HG03457 (cell line): ENCODE data around the gene HS1BP3.

Experiments used
- ATAC-seq: cut with Tn5 transposase; IDR thresholded peaks from one replicate; pipeline ENCODE4 v1.9.1; 2021; ENCODE audit warnings: moderate number of reproducible peaks; ENCODE audit not compliant: unreplicated experiment

Gene HS1BP3

DNA sequence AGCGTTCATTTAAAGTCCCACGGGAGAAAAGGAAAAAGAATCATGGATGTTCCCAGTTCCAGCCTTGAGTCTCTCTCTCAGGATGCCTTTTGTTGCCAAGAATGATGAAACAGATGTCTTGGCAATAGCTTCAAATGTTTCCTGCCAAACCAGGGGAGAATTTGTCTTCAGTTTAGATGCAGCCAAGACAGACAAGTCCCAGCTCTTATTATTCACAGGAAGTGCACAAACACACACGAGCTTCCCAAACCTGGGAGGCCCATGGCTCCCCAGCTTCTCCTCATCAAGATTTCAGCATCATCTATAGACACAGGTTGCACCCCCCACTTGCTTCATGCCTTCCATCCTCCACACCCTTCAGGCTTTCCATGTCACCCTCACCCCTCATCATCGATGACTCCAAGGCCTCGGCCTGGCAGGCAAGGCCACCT, 45.9 kb downstream of the HS1BP3 start:
- ATAC-seq, result no peak

GRCh38 chr2:20604401-20604911, 46.4 kb downstream of the HS1BP3 start:
- no peak for ATAC-seq

- ATAC-seq, result no peak
These were observed 47.1 kb downstream of the HS1BP3 start for GRCh38 chr2:20603791-20604190.

- ATAC-seq, result no peak
These were observed 48.1 kb downstream of the HS1BP3 start for GRCh38 chr2:20602803-20603202.

DNA sequence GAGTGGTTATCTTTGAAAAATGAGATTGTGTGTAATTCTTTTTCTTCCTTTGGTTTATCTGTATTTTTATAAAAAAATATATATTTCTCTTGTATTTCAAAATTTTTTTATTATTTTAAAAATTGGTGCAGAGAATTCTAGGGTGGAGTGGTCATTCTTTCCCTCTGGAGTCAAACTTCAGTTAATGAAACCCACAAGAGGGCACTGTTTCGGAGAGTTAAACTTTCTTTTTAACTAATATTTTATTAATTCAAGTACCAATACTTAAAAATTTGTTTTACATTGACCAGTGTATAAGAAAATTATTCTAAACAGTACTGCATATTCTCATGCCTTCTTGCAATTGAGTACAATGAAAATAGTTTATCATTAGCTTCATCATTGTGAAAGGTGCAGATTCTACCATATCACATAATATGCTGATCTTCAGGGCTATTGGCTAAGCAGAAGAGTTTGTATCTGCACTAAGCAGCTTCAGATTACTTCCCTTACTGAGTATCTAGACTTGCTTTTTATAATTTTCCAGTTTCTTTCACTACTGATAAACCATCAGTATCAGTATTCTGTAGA, 50.1 kb downstream of the HS1BP3 start:
- ATAC-seq, result no peak

DNA sequence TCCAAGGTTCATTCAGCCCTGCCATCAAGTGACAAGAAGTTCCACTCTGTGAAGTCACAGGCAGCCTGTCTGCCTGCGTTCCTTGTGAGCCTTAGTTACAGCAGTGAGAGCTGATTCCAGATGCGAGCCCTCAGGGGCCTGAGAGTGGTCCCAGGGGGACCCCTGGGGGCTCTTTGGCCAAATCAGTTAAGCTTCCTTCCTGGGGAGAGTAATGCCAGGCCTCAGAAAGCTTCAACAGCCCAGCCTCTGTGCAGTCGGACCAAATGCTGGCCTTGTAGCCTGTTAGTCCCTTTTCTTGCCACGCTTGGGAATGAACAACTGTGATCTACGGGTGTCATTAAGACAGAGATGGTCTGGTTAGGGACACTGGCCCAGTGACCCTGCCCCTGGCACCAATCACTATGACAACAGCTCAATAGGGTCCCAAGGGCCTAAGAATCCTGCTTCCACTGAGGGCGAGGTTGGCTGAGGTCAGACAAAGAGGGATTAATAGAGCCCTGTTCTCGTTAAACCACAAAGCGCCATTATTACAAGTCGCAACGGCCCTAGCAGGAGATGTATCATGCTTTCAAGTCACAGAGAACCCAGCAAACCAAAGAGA, 50.9 kb downstream of the HS1BP3 start:
- ATAC-seq, result no peak

GRCh38 chr2:20599001-20599600, 51.8 kb downstream of the HS1BP3 start:
- no peak for ATAC-seq

DNA sequence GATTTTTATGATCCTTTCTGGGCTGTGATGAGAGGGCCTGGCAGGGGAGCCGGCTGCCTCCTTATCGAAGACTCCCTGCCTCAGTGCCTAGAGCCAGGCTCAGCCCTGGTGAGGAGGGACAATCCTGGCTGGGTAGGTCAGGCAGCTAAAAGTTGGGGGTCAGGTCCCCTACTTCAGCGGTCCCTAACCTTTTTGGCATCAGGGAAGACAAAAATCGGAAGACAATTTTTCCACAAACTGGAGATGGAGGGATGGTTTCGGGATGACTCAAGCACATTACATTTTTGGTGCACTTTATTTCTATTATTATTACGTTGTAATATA, 53.1 kb downstream of the HS1BP3 start:
- ATAC-seq, result no peak

GRCh38 chr2:20596973-20597859, 53.7 kb downstream of the HS1BP3 start:
- no peak for ATAC-seq

- ATAC-seq, result no peak
These were observed 54.5 kb downstream of the HS1BP3 start for GRCh38 chr2:20596193-20596972.

DNA sequence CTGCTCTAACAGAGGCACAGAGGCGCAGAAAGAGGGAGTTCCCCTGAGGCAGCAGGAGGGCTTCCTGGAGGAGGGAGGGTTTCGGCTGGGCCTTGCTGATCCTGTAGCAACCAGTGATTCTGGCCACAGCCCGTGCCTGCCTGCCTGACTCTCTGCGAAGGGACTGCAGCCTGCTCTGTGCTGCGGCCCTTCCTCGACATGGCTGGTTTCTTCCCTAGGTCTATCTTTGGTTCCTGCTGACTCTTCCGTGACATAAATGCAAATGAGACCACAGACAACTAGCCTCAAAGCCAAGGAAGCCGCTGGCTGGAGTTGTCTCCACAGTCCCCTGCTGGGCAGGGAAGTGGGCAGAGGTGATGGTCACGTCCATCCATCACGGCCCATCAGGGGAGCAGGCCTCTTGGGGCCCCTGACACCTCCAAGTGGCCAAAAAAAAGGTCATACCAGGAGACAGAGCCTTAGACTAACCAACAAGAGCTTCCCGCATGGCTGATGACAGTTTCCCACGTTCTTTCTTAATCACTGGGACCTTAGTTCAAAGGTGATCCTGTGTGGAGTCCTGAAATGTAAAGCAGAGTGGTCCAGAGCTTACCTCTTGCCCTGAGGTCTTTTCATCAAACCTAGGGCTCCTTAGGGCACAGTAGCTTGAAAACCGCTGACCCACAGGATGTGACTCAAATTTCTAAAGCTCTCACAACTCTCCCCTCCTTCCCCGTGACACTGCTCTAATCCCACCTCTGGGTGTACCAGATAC, 55.3 kb downstream of the HS1BP3 start:
- ATAC-seq, result peak; percentile 79

- peak; percentile 1 for ATAC-seq
These were observed 55.9 kb downstream of the HS1BP3 start for GRCh38 chr2:20594957-20595356.

DNA sequence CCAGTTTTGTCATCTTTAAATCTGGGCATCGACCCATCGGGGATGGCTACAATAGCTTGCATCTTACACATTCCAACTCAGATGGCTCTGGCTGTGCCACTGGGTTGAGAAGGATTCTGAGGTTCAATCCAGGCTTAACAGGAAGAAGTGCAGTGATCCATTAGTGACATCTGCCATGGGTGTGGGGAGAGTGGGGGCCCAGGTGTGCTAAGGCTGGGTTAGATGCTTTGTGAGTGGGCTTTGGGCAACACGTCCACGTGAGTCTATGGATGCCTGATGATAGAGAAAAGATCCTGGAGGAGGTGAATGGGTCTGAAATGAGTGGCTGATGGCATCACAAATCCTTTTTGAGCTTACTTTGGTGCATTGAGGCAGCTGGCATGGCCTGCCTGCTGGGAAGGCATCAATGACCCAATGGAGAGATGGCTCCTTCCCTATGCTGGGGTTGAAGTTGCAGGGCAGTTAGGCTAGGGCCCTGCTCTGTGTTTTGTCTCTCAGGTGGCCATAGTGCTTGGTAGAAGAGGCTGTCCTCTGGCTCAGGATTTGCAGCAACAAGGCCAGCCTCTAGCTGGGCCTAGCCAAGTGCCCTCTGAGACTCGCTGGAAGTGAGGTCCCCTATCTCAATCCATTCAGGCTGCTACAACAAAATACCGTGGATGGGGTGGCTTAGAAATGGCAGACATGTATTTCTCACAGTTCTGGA, 56.7 kb downstream of the HS1BP3 start:
- ATAC-seq, result no peak

- ATAC-seq, result no peak
These were observed 57.5 kb downstream of the HS1BP3 start for GRCh38 chr2:20593072-20594034.

DNA sequence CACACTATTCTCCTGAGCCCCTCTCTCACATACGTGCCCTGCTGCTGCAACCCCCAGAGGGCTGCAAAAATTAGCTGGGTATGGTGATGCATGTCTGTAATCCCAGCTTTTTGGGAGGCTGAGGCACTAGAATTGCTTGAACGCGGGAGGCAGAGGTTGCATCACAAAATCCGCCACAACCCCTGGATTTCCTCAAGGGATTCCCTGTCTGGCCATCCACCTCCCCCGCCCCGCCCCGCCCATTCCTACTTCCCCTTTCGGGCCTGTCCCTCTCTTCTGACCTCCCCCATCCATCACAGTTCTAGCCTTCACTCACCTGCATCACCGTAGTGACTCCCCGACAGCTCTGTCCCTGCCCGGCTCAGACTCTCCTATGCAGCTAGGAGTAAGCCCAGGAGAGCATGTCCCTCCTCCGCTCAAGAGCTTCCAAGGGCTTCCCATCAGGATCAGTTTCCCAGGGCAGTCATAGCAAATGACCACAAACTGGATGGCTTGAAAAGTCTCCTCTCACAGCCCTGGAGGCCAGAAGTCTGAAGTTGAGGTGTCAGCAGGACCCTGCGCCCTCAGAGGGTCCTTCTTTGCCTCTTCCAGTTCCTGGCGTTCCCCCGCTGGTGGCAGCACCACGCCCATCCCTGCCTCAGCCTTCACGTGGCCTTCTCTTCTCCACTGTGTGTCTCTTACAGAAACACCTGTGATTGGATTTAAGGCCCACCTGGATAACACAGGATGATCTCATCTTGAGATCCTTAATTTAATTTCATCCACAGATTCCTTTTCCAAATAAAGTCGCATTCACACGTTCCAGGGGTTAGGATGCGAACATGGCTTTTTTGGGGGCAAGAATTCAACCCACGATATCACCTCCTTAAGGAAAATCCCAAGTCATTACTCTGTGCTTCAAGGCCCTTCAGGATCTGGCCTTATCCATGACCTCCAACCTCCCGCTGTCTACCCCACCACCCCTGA, 58.5 kb downstream of the HS1BP3 start:
- no peak for ATAC-seq

- no peak for ATAC-seq
These were observed 60.0 kb downstream of the HS1BP3 start for GRCh38 chr2:20590704-20591515.
